SIG-M5 (cell line): ENCODE data around the gene DLG2.

Source experiments
- DNase-seq: peaks from one replicate; lab custom pipeline; 2025; lab: John Stamatoyannopoulos, UW

DLG2 gene

GRCh38 chr11:84106541-84106940 is 1520.6 kb downstream of the DLG2 start:
- DNase-seq = no peak

DNA sequence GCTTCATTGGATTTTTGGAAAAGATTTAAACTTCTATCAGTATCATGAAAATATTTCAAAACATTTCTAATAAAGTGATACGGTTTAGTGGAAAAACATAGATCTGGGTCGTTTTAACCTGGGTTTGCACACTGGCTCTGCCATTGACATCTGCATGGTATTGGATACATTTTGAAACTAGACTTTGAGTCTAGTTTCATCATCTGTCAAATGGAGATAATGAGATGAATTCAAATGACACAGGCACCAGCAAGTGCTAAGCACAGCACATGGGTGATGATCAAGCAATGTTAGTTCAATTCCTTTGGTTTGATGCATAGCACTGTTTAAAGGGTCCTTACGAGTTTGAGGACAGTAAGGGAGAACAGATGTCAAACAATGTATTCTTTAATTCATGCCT is 1522.0 kb downstream of the DLG2 start:
- DNase-seq = no peak

DNA sequence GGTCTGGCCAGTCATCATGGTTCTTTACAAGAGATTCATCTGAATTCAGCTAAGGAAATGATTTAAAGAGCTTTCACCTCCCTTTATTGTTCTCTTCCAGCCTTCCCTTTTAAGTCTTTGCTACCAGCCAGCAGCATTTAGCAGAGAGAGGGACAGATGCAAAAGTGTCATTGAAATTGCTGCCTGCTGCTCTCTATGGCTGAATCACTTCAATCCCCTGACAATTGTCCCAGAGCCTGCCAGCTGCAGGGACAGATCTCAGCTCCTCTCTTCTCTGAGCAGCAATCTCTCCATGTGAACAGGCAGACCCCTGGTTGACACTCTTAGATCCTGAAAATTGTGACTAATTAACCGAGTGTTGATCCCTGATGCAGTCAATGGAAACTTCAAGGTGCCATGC is 1524.0 kb downstream of the DLG2 start:
- DNase-seq = no peak

DNA sequence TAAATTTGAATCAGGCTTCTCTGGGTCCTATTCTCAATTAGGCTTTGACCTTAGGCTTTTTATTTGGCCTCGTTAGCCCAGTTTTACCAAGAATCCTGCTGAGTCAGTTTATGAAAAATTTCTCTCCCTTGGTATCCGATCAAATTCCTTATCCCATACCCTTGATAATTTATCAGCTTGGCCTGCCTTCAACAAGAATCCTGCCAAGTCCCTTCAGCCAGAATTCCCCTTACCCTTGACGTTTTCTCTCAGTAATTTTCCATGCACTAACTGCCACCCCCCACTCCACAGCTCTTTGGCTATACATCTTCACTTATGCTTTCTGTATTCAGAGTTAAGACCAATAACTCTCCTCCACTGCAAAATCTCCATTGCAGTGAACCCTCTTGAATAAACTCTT is 1530.0 kb downstream of the DLG2 start:
- DNase-seq = no peak

DNA sequence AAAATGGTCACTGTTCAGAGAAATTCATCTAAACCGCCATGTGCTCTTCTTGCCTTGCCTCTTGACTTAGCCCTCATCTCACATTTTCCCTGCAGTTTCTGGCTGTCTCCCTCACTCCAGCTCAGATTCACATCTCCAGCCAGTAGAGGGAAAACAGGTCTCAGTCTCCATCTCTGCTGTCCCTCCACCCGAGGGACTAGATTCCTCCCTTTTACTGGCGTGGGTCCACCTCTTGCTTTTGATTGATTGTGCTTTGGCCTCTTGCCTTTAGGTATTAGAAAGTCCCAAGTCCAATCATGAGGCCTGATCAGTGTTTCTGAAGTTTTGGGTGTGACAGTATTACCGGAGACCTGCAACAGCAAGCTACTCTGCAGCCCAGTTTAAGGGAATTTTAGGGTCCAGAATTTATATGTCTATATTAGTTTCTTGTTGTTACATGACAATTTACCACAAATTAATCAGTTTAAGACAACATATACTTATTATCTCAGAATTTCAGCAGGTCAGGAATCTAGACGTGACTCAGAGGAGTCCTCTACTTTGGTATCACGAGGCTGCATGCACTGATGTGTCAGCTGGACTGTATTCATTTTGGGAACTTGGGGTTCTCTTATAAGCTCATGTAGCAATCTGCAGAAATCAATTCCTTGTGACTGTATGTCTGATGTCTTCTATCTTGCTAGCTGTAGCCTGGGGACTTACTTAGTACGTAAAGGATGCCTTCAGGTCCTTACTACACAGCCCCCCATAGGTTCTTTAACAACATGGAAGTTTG is 1535.7 kb downstream of the DLG2 start:
- no peak for DNase-seq

DNA sequence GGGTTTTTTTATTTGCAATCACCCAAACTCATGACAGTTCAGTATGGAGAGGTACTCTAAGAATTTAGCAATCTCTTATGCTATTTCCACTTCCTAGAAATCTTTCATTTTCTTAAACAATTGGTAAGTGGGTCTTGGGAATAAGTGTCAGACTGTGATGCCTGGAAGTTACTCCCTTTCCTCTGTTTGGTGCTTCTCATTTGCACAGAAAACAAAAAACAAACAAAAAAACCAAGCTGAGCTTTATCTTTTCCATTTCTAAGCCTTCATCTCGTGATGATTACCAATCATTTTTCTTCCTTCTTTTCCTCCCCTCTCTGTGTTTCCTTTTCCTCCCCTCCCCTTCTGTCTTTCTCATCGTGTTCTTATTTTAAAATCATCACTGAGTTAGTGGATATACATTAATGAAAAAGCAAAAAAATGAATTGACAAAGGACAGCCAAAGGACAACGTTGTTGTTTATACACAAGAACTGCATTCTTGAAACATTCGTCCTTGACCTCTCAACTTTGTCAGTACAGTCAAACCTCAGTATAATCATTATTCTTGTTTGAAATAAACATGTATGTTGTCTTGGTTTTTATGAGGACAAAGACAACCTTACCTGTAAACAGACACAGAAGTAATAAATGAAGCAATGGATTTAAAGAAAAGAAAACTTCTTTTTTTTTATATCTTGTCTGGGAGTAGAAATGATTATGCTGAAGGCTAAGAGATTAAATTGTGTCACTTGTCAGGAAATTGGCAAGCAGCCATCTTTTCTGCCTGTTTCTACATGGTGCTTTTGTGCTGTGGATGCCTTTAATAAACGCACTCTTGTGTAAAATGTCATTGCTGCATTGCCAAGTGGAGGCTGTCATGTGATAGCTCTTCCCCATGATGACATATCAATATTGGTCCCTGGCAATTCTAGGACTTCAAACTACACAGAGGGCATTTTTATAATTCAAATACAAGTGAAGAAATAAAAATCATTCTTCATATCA is 1537.8 kb downstream of the DLG2 start:
- no peak for DNase-seq

GRCh38 chr11:84071851-84072250 is 1555.3 kb downstream of the DLG2 start:
- DNase-seq = no peak

- no peak for DNase-seq
These were observed 1558.1 kb downstream of the DLG2 start for GRCh38 chr11:84069048-84069447.

GRCh38 chr11:84061726-84062125 is 1565.4 kb downstream of the DLG2 start:
- DNase-seq = no peak

DNA sequence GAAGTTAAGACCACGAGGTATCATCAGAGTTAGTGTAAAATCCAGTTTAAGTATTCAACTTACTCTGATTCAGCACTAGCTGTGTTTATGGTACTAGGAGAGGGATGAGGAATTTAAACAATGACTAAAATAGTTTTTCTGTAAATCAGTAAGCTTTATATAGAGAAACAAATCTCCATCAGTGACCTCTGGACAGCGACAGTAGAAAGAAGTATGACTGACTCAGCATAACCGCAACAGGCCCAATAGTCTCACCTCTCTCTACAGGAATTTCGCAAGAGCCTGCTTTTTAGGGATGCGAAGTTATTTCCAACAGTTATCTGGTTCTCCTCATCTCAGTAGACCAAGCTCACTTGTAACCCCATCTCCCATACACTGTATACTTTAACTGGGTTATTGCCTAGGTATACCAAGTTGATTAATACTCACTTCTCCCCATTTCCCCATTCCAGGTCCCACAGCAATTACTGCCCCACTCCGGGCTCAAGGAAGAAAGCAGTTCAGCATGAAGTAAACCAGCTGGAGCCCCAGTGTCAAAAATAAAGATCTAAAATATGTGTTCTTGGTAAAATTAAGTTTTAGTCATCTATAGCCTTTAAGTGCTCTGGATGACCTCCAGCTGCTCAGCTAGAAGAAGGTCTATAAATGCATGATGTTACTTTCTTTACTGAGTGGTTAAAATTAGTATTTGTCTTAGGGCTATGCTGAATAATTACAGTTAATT is 1570.3 kb downstream of the DLG2 start:
- no peak for DNase-seq

GRCh38 chr11:84045146-84045545 is 1582.0 kb downstream of the DLG2 start:
- no peak for DNase-seq

GRCh38 chr11:84044706-84045105 is 1582.4 kb downstream of the DLG2 start:
- no peak for DNase-seq

DNA sequence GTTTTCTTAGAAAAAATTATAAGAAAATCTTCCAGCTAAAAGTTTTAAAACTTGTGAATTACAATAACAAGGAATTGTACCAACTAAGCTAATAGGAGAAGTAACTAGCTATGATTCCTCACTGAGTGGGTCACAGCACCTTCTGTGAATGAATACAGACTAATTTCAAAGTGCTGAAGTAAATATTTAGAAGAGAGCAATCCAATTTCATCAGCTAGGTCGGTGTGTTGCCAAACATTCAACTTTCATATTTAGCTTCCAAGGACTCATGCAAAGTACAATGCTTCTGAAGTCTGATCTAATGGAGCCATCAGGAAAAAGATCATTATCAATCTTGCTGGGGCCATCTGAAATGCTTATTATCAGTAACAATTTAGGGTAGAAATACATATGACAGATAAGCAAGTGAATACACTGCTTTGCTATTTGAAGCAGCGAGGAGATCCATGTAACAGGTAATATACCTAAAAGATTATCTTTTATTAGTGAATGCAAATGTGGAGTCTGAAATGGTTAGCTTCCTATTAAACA is 1590.4 kb downstream of the DLG2 start:
- DNase-seq = no peak

DNA sequence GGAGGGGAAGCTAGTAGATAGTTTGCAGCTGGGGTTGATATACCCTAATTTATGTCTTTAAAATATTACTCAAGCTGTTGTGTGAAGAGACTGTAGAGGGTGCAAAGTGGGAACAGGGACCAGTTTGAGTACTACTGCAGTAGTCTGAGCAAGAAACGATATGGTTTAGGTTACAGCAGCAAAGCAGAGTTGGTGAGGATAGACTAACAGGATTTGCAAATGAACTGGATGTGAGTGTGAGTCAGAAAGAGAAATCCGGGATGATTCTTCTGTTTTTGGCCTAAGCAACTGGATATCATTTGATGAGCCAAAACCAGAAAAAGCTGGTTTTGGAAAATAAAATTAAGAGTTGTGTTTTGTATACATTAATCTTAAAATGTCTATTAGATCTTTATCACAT is 1591.5 kb downstream of the DLG2 start:
- no peak for DNase-seq

- DNase-seq = no peak
These were observed 1592.7 kb downstream of the DLG2 start for GRCh38 chr11:84034484-84034883.

DNA sequence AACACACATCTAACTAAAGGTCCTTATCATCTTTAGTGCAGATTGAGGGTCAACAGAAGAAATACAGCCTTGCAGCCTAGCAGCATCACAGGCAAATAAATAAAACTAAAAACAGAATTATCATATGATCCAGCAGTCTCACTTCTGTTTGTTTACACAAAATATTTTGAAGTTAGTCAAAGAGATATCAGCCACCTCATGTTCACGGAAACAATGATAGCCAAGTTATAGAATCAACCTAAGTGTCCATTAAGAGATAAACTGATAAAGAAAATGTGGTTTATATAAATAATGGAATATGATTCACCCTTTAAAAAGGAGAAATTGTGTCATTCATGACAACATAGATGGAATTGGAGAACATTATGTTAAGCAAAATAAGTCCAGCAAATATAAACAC is 1602.9 kb downstream of the DLG2 start:
- no peak for DNase-seq

DNA sequence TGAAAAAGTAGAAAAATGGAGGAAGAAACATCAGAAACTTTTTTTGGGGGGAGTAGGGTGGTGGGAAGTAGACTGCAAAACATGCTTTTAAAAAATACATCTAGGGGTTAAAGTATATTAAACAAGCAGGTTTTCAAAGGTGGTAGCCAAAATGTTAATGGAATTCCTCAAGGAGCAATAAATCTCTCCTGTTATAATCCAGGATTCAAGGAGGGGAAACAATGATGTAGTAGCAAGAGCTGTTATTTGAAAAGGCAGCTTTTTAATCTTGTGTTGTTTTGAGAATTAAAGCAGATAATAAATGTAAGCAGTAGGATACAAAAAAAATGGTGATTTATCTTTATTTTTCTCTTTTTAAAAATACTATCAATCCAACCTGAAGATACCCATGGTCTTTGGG is 1604.4 kb downstream of the DLG2 start:
- DNase-seq = no peak

GRCh38 chr11:84022201-84022600 is 1604.9 kb downstream of the DLG2 start:
- no peak for DNase-seq

DNA sequence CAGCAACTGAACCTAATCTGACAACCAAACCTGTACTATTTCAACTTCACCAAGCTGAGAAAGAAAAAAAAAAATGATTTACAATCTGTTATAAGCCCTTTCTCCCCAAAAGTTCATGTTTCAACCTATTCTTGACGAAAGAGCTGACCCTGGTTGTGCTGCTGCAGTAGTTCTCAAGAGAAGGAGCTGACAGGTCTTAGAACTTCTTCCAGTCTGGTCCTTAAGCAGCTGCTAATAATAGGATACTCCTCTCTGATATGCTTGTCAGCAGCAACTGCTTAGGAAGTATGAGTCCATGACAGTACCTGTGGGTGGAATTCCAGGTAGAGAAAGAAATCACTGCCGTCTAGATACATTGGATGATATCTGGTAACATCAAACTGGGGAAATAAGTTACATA is 1605.9 kb downstream of the DLG2 start:
- DNase-seq = no peak

DNA sequence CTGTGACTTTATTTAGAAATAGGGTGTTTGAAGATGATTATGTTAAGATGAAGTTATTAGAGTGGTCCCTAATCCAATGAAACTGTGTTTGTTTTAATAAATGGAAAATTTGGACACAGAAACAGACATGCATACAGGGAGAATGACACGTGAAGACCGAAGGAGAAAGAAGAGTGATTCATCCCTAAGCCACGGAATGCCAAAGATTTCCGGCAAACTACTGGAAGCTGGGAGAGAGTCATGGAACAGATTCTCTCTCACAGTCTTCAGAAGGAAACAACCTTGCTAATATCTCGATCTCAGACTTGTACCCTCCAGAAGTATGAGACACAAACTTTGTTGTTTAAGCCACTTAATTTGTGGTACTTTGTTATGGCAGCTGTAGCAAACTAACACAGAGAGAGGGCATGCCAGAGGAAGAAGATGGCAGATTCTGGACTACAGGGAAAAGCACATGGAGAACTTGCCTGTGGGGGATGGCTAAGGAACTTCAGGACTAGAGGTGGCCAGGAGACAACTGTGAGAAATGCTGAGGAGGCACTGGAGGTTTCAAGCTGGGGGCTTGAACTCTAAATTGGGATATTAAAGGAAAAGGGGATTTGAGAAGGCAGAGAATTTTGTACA is 1607.5 kb downstream of the DLG2 start:
- no peak for DNase-seq

DNA sequence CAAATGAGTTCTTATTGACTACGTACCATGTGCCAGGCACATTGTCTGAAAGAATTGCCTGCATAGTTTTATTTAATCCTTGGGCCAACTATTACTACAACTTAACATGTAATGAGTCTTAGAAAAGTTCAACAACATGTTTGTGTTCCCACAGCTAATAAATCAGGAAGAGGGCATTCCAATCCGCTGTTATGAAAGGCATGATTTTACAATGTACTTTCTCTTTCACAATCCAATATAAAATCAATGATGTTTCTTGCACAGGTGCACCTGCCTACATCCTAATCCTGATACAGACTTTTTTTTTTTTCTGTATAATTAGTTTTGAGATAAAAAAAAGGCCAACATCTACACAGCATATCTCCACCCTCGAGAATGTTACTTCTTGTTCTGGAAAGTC is 1612.6 kb downstream of the DLG2 start:
- DNase-seq = no peak
